PC-3 (cell line): Measurements from ENCODE around the gene PNO1.

Experiments used
- EZH2 ChIP-seq: fragments of 300-600 bp; sonication (generic); IDR thresholded peaks from one replicate; pipeline ENCODE4 v1.6.1; 2017; ENCODE audit warnings: antibody characterized with exemption, mild to moderate bottlenecking, low read length; ENCODE audit not compliant: unreplicated experiment
- EZH2phosphoT487 ChIP-seq: fragments of 300-600 bp; sonication (generic); IDR thresholded peaks from 2 replicates; pipeline ENCODE4 v1.6.1; 2018; ENCODE audit warnings: mild to moderate bottlenecking, antibody characterized with exemption, low read length, borderline replicate concordance
- TF ChIP-seq, protein P1 (sequence below): fragments of 300-600 bp; sonication (generic); conservative IDR thresholded peaks from 2 replicates; pipeline ENCODE4 v1.5.1; 2017; ENCODE audit warnings: antibody characterized with exemption, low read depth, mild to moderate bottlenecking, low read length

DNA sequence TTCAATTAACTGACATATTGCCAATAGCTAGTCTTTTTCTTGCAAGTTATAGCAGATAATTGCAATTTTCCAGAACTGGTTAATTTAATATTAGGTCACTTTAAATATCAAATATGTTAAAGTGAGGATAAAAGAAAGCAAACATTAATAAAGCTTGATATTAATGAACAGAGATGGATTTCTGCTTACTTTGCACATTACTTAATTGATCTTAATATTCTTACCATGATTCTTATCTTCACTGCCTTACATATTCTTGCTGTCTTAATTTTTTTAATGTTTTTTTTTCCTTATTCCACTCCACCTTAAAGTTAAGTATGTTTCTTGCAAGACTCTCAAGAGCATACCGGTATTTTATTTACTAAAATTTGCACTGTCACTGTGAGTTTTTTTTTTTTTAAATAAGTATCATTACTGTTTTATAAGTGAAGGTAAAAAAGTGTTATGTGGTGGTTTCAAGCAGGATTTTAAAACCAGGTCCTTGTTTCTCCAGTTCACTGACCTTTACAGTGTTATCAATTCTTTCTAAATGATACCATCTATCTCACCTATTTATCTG is 60.7 kb downstream of the PNO1 start:
- TF ChIP-seq, protein P1, sequence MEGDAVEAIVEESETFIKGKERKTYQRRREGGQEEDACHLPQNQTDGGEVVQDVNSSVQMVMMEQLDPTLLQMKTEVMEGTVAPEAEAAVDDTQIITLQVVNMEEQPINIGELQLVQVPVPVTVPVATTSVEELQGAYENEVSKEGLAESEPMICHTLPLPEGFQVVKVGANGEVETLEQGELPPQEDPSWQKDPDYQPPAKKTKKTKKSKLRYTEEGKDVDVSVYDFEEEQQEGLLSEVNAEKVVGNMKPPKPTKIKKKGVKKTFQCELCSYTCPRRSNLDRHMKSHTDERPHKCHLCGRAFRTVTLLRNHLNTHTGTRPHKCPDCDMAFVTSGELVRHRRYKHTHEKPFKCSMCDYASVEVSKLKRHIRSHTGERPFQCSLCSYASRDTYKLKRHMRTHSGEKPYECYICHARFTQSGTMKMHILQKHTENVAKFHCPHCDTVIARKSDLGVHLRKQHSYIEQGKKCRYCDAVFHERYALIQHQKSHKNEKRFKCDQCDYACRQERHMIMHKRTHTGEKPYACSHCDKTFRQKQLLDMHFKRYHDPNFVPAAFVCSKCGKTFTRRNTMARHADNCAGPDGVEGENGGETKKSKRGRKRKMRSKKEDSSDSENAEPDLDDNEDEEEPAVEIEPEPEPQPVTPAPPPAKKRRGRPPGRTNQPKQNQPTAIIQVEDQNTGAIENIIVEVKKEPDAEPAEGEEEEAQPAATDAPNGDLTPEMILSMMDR = no peak
- TF ChIP-seq EZH2 (no peak), EZH2phosphoT487 (no peak)
